GM13976 (cell line): ENCODE results near the gene TMEM82.

Experiments used
- DNase-seq: peaks from one replicate; pipeline ENCODE4 v3.0.0; 2012; ENCODE audit warnings: low spot score
- in situ Hi-C: fragments of 300-500 bp; cut with MboI; formaldehyde crosslinking; loops from one replicate; pipeline ENCODE4 v1.12.0; 2022; ENCODE audit warnings: low sequenced_read_pairs, mixed read lengths, inconsistent platforms; ENCODE audit not compliant: unreplicated experiment
- TF ChIP-seq, protein P1 (sequence below): IDR thresholded peaks from 2 replicates; pipeline ENCODE4 v1.5.1; 2012; ENCODE audit warnings: borderline replicate concordance, mild to moderate bottlenecking; ENCODE audit not compliant: insufficient read depth; ENCODE audit errors: extremely low read depth, missing control alignments, control extremely low read depth

TMEM82 gene

GRCh38 chr1:15708486-15709137 is 33.7 kb upstream of the TMEM82 start:
- no peak for DNase-seq
- TF ChIP-seq, protein P1, sequence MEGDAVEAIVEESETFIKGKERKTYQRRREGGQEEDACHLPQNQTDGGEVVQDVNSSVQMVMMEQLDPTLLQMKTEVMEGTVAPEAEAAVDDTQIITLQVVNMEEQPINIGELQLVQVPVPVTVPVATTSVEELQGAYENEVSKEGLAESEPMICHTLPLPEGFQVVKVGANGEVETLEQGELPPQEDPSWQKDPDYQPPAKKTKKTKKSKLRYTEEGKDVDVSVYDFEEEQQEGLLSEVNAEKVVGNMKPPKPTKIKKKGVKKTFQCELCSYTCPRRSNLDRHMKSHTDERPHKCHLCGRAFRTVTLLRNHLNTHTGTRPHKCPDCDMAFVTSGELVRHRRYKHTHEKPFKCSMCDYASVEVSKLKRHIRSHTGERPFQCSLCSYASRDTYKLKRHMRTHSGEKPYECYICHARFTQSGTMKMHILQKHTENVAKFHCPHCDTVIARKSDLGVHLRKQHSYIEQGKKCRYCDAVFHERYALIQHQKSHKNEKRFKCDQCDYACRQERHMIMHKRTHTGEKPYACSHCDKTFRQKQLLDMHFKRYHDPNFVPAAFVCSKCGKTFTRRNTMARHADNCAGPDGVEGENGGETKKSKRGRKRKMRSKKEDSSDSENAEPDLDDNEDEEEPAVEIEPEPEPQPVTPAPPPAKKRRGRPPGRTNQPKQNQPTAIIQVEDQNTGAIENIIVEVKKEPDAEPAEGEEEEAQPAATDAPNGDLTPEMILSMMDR = no peak
- in situ Hi-C loops = no loop called here

DNA sequence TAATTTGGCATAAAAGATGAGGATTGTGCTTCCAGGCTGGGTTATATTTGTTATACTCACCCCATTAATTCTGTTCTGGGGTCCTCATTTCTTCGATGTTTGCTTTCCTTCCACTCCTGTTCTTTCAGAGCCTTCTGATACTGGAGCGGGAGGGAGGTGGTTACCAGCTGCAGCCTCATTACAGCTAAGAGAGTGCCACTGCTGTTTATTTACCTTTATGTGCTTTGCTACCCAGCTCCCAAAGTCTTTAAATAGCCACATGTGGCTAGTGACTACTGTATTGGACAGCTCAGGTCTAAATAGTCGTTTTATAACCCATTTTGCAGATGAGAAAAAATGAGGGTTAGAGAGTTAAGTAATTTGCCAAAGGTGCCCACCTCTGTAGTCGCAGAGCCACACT is 33.1 kb upstream of the TMEM82 start:
- TF ChIP-seq, protein P1 = no peak
- DNase-seq = no peak
- in situ Hi-C loops = no loop called here

- no peak for DNase-seq
- TF ChIP-seq, protein P1 = no peak
- in situ Hi-C loops = no loop called here
Measured at GRCh38 chr1:15712168-15712567, 30.1 kb upstream of the TMEM82 start.

DNA sequence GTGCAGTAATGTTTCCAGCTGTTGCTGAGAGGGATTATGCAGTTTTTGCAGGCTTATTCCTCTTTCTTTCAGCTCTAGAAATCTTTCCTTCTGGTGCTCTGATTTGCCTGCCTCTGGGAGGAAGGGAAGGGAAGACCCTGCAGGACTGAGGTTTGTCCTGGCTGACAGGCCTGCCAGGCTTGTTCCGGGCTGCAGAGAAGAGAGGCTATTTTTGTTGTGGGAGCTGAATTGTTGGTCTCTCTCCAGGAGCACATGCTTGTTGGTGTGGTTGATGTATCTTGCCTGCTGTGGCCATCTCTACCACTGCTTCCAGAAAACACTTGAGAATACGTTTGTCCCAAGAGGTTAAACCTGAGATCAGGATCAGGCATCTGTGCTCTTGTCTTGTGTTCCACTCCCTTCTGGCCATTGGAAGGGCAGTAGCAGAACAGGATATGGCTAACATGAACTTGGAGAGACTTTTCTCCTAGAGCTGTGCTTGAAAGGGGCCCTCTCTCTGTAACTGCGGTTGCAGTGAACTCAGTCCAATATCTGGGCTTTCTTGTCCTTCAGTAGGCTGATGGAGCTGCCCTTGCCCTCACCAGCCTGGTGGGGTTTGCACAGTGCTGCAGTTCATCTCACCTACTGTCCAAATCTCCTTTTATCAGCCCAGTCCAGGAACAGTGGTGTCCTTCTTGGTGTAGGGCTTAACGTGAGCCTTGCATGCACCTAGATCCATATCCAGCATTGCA is 27.7 kb upstream of the TMEM82 start:
- DNase-seq = no peak
- TF ChIP-seq, protein P1 = no peak
- in situ Hi-C loops = no loop called here

DNA sequence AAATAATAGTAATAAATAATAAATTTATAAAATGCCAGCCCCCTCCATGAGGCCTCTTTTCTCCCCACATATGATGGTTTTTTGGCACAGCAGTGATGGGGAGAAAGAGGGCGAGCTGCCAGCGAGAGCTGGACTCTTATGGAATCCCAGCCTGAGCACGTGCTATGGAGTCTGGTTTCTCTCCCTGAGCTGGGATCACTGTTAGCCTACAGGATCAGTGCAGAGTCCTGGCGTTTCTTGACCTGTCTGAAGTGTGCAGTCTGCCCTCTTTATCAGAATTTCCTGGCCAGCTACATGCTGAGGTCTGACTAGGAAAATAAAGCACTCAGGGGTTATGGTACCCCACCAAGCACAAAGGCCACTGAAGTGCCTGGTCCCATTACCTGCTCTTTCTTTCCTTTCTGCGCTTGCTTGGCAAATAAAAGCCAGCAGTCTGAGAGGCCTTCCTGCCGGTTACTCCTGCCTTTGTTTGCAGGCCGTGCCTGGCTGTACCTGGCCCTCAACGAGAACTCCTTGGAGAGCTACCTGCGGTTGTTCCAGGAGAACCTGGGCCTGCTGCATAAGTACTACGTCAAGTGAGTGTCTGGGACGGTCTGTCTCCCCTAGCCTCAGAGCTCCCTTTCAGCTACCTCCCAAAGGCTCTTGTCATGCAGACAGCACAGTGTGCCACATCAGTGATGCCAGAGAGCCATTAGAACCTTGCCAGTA is 24.7 kb upstream of the TMEM82 start:
- in situ Hi-C loops = no loop called here
- TF ChIP-seq, protein P1 = no peak
- DNase-seq = no peak

GRCh38 chr1:15718199-15718601 is 24.1 kb upstream of the TMEM82 start:
- in situ Hi-C loops = no loop called here
- no peak for DNase-seq

More at GRCh38 chr1:15718199-15718601, 24.1 kb upstream of the TMEM82 start:
- TF ChIP-seq, protein P1 = no peak
